HEK293 (cell line): Measurements from ENCODE around the gene GPLD1.

Experiments
- ZBTB49 ChIP-seq: fragments of 450-650 bp; formaldehyde crosslinking; IDR thresholded peaks from 2 replicates; pipeline ENCODE4 v1.5.1; 2016; ENCODE audit warnings: missing biosample characterization, missing genetic modification characterization, low read depth
- ZNF350 ChIP-seq: fragments of 450-650 bp; formaldehyde crosslinking; IDR thresholded peaks from 2 replicates; pipeline ENCODE4 v1.5.0; 2017; ENCODE audit warnings: missing biosample characterization, mild to moderate bottlenecking, missing genetic modification characterization
- ZNF580 ChIP-seq: fragments of 450-650 bp; formaldehyde crosslinking; IDR thresholded peaks from 2 replicates; pipeline ENCODE4 v1.5.1; 2016; ENCODE audit warnings: missing biosample characterization, missing genetic modification characterization
- ZNF600 ChIP-seq: fragments of 450-650 bp; formaldehyde crosslinking; IDR thresholded peaks from 2 replicates; pipeline ENCODE4 v1.5.1; 2016; ENCODE audit warnings: missing biosample characterization, missing genetic modification characterization
- ZNF830 ChIP-seq: fragments of 450-650 bp; IDR thresholded peaks from 2 replicates; pipeline ENCODE4 v1.5.0; 2018; ENCODE audit warnings: missing biosample characterization, missing genetic modification characterization, low read depth, mild to moderate bottlenecking, moderate library complexity
- TF ChIP-seq, protein P1 (sequence below): fragments of 450-650 bp; formaldehyde crosslinking; IDR thresholded peaks from 2 replicates; pipeline ENCODE4 v1.5.1; 2016; ENCODE audit warnings: missing biosample characterization, missing genetic modification characterization
- TF ChIP-seq, protein P2 (sequence below): fragments of 450-650 bp; formaldehyde crosslinking; IDR thresholded peaks from 2 replicates; pipeline ENCODE4 v1.5.1; 2016; ENCODE audit warnings: missing biosample characterization, missing genetic modification characterization

DNA sequence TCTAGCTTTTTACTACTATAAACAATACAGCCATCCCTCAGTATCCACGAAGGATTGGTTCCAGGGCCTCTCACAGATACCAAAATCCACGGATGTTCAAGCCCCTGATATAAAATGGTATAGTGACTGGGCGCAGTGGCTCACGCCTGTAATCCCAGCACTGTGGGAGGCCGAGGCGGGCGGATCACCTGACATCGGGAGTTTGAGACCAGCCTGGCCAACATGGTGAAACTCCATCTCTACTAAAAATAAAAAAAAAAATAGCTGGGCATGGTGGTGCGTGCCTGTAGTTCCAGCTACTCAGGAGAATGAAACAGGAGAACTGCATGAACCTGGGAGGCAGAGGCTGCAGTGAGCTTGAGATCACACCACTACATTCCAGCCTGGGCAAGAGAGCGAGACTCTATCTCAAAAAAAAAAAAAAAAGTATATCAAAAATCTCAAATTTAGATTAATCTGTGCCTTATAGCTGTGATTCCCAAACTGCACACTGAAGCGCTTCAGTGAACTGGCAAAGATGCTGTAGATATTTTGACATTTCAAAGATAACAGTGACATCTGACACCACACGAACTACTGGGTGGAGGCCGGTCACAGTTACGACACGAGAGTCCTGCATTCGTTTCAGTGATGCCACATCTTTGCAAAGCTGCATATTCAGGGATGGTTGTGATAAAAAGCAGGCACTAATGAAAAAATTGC, 48.3 kb downstream of the GPLD1 start:
- TF ChIP-seq, protein P1, sequence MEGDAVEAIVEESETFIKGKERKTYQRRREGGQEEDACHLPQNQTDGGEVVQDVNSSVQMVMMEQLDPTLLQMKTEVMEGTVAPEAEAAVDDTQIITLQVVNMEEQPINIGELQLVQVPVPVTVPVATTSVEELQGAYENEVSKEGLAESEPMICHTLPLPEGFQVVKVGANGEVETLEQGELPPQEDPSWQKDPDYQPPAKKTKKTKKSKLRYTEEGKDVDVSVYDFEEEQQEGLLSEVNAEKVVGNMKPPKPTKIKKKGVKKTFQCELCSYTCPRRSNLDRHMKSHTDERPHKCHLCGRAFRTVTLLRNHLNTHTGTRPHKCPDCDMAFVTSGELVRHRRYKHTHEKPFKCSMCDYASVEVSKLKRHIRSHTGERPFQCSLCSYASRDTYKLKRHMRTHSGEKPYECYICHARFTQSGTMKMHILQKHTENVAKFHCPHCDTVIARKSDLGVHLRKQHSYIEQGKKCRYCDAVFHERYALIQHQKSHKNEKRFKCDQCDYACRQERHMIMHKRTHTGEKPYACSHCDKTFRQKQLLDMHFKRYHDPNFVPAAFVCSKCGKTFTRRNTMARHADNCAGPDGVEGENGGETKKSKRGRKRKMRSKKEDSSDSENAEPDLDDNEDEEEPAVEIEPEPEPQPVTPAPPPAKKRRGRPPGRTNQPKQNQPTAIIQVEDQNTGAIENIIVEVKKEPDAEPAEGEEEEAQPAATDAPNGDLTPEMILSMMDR (tag by site-specific recombination) = no peak
- TF ChIP-seq ZNF600 (no peak), ZBTB49 (tag by site-specific recombination) (no peak), ZNF830 (tag by site-specific recombination) (no peak), ZNF350 (tag by site-specific recombination) (no peak), ZNF580 (tag by site-specific recombination) (no peak)
- TF ChIP-seq, protein P2, sequence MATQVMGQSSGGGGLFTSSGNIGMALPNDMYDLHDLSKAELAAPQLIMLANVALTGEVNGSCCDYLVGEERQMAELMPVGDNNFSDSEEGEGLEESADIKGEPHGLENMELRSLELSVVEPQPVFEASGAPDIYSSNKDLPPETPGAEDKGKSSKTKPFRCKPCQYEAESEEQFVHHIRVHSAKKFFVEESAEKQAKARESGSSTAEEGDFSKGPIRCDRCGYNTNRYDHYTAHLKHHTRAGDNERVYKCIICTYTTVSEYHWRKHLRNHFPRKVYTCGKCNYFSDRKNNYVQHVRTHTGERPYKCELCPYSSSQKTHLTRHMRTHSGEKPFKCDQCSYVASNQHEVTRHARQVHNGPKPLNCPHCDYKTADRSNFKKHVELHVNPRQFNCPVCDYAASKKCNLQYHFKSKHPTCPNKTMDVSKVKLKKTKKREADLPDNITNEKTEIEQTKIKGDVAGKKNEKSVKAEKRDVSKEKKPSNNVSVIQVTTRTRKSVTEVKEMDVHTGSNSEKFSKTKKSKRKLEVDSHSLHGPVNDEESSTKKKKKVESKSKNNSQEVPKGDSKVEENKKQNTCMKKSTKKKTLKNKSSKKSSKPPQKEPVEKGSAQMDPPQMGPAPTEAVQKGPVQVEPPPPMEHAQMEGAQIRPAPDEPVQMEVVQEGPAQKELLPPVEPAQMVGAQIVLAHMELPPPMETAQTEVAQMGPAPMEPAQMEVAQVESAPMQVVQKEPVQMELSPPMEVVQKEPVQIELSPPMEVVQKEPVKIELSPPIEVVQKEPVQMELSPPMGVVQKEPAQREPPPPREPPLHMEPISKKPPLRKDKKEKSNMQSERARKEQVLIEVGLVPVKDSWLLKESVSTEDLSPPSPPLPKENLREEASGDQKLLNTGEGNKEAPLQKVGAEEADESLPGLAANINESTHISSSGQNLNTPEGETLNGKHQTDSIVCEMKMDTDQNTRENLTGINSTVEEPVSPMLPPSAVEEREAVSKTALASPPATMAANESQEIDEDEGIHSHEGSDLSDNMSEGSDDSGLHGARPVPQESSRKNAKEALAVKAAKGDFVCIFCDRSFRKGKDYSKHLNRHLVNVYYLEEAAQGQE (tag by site-specific recombination) = no peak
